Measurements from ENCODE around the gene HSPB7.

GRCh38 chr1:16021681-16022080 lies 3.8 kb upstream of the HSPB7 start, which contains the start of gene CLCNKA:
- TF ChIP-seq EZH2 (IDR thresholded peaks at IDR 0.05) (no peak), POLR2AphosphoS5 (IDR thresholded peaks at IDR 0.05; ENCODE audit: borderline replicate concordance, low read depth, low read length) (no peak)
